ENCODE measurements around the gene ENAM. TPM values are rescaled to one million over a fixed set of nuclear protein-coding genes. Genes with fewer than 3 reads are reported as not detected.
A peak's percentile ranks its signal among the peaks of the same experiment; 100 is the strongest.
"Not testable (repeated sequence)": the region's sequence is repeated elsewhere in the genome, so short reads cannot be mapped to it uniquely, and the experiment has no call there.

ENAM gene
- total RNA-seq, 2 experiments from 2014 or later = not detected

DNA sequence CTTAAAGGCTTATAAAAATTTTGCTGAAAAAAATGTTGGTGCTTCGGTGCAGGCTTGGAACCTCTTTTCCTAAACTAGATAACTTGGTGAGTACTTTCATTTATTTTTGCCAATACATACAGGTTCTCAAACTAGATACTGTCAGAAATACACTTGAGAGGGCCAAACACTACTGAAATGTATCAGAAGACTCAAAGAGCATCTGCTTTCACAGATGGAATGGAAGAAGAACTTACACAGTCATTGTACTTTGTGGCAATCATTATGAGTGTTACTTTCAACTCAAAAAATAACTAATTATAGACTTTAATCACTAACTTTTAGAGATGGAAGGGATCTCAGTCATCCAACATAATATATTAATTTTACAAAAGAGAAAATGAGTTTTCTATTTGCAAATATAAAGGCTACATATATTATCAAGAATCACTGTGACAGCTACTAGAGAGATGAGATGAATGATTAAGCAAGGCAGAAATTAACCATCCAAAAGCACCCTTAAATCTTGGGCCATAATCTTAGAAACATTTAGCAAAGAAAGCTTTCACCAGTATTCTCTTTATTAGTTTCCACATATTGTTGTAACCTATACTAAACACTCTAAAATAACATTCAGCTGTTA, 1.0 kb downstream of the ENAM start:
- intact Hi-C loops (cut with DNase I, micrococcal nuclease) = no loop called here

DNA sequence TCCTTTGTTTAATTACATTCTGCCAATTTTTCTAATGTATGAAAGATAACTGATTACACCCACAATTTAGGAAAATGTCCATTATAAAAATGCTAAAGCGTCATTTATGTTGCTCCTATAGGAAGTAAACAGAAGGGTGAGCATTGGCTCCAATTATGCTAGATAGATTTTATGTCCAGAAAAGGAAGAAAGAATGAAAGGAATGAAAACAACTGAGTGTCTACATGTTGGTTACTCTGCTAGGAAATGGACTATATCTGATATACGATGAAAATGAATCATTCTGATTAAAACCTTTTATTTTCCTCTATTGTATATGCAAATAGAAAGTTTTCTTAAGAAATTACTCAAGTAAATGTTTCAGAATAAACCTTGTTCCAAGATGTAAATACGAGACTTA, 1.6 kb downstream of the ENAM start:
- H3K4me3 Mint-ChIP-seq = no peak overlapping the region
- ATAC-seq = no peak
- H3K9me3 Mint-ChIP-seq (ENCODE audit: low read depth) = no peaks in the 10 kb centered on the region
- peaks cover 2% of the 10 kb centered on the region for H3K27me3 Mint-ChIP-seq
- POLR2A ChIA-PET = no interaction called here
- no peaks in the 10 kb centered on the region for H3K36me3 Mint-ChIP-seq (ENCODE audit: low read depth)
- H3K4me1 Mint-ChIP-seq = peaks cover 8% of the 10 kb centered on the region
- intact Hi-C loops (cut with DNase I, micrococcal nuclease) = no loop called here
- H3K27ac Mint-ChIP-seq = no peak overlapping the region
- CTCF ChIA-PET = no interaction called here
- no peak for DNase-seq

More for the DNA sequence above, 1.0 kb downstream of the ENAM start:
- H3K9me3 Mint-ChIP-seq (ENCODE audit: low read depth) = no peaks in the 10 kb centered on the region
- ChIA-PET POLR2A (no interaction called here), CTCF (interaction anchor here (0.7 to 1.2 kb wide), 2 partner anchors 10 to 28 kb away, joined by 3 to 4 read pairs; no protein-coding TSS in a partner anchor)
- H3K27me3 Mint-ChIP-seq = peaks cover 2% of the 10 kb centered on the region
- H3K4me1 Mint-ChIP-seq = peaks cover 8% of the 10 kb centered on the region
- no peaks in the 10 kb centered on the region for H3K36me3 Mint-ChIP-seq (ENCODE audit: low read depth)
- ATAC-seq (peak; percentile 82), DNase-seq (no peak)
- H3K4me3 Mint-ChIP-seq = no peak overlapping the region
- H3K27ac Mint-ChIP-seq = no peak overlapping the region

DNA sequence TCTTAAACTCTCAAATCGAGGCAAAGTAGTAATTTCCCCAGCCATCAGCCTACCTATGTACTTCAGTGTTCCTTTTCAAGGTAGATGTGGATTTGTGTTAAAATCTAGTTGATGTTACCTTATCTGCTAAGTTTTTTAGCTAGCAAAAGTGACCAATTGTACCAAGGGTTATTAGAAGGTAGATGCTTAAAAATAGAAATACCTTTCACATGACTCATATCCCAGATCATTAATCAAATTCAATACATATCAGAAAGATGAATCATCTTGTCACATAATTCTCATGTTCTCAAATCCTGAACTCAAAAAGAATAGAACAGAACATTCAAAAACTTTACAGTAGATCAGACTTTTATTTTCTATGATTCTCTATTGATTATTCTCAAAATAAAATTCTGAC, 3.5 kb downstream of the ENAM start:
- ChIA-PET POLR2A (no interaction called here), CTCF (interaction anchor here (0.6 kb wide), 1 partner anchor 13 kb away, joined by 3 read pairs; no protein-coding TSS in a partner anchor)
- Mint-ChIP-seq H3K9me3 (ENCODE audit: low read depth) (no peaks in the 10 kb centered on the region), H3K27me3 (peaks cover 2% of the 10 kb centered on the region), H3K27ac (no peak overlapping the region), H3K4me1 (peaks cover 8% of the 10 kb centered on the region), H3K4me3 (no peak overlapping the region), H3K36me3 (ENCODE audit: low read depth) (no peaks in the 10 kb centered on the region)
- no peak for DNase-seq
- intact Hi-C loops (cut with DNase I, micrococcal nuclease) = no loop called here
- ATAC-seq = no peak

DNA sequence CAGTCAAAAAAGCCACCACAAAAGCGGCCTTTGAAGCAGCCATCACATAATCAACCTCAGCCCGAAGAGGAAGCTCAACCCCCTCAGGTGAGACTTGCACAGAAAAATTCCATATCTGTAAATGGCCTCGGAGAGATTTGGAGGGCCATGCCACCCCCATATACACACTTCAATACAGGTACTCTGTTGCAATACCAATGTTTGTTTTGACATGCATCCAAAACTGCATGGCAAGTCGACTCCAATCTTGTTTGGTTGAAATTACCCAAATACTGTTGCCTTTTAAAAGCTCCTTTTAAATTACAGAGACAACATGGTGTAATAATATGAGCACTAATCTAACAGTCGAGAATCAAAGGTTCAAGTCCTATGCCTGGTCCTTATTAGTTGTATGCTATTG, 5.9 kb downstream of the ENAM start:
- ChIA-PET CTCF (interaction anchor here (0.5 to 0.6 kb wide), 2 partner anchors 112 to 188 kb away, joined by 3 to 4 read pairs; no protein-coding TSS in a partner anchor), POLR2A (interaction anchor here (0.7 kb wide), 1 partner anchor 292 kb away, joined by 4 read pairs; no protein-coding TSS in a partner anchor)
- ATAC-seq (no peak), DNase-seq (no peak)
- intact Hi-C loops (cut with DNase I, micrococcal nuclease) = no loop called here
- no peaks in the 10 kb centered on the region for H3K36me3 Mint-ChIP-seq (ENCODE audit: low read depth)
- H3K9me3 Mint-ChIP-seq (ENCODE audit: low read depth) = no peaks in the 10 kb centered on the region
- H3K27me3 Mint-ChIP-seq = peaks cover 2% of the 10 kb centered on the region
- H3K4me3 Mint-ChIP-seq = no peak overlapping the region
- H3K27ac Mint-ChIP-seq = no peak overlapping the region
- H3K4me1 Mint-ChIP-seq = peaks cover 2% of the 10 kb centered on the region

DNA sequence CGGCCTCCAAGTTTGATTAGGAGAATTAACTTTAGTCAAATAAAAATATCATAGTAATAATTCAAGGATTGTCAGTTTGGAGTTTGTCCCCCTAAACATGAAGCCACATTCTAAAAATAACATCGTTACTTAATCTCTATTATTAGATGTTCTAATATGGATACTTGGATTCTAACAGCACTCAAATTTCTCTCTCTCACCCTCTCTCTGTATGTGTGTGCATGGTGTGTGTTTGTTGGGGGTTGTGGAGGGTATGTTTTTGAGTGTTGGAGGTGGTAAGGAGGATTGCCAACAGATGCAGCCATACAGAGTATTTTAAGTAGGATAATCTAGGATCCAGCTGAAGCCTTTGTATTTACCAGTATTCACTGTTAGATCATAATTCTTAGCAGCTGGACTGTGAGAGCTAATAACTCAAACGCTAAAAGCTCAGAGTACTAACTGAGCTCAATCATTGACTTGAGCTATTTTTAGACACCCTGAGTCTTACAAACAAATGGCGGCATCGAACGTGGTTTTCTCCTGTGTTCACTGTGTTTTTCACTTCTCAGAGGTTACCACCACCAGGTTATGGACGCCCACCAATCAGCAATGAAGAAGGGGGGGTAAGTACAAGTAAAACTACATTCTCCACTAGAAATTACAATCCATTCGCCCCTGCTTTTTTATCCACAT, 8.8 kb downstream of the ENAM start:
- Mint-ChIP-seq H3K36me3 (ENCODE audit: low read depth) (no peaks in the 10 kb centered on the region), H3K4me1 (peaks cover 13% of the 10 kb centered on the region), H3K27me3 (peaks cover 2% of the 10 kb centered on the region), H3K9me3 (ENCODE audit: low read depth) (no peaks in the 10 kb centered on the region), H3K4me3 (no peak overlapping the region), H3K27ac (no peak overlapping the region)
- DNase-seq (no peak), ATAC-seq (no peak)
- ChIA-PET CTCF (interaction anchor here (0.6 kb wide), 1 partner anchor 15 kb away, joined by 3 read pairs; no protein-coding TSS in a partner anchor), POLR2A (no interaction called here)
- intact Hi-C loops (cut with DNase I, micrococcal nuclease) = no loop called here

DNA sequence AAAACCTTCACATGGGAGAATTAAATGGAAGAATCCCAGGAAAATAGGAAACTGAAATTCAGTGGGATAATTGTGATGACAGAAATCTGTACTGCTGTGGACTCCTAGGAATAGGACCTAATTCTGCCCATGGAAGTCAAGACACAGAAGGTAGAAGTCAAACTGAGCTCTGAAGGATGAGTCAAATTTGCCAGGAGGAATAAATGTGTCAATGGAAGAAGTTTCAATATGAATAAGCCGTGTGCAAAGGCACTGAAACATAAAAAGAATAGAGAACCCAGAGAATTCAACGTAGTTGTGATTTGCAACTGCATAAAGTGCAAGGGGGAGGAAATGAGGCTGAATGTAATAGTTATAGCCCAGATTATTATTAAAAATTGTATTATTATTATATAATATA, 11.6 kb downstream of the ENAM start:
- intact Hi-C loops (cut with DNase I, micrococcal nuclease) = no loop called here
- Mint-ChIP-seq H3K36me3 (ENCODE audit: low read depth) (no peaks in the 10 kb centered on the region), H3K27me3 (no peaks in the 10 kb centered on the region), H3K27ac (peak overlapping the region; percentile 27), H3K4me3 (peak overlapping the region; percentile 20), H3K4me1 (peaks cover 13% of the 10 kb centered on the region), H3K9me3 (ENCODE audit: low read depth) (no peaks in the 10 kb centered on the region)
- ChIA-PET POLR2A (no interaction called here), CTCF (interaction anchor here (1.7 kb wide), 1 partner anchor 11 kb away, joined by 4 read pairs; the partner anchor contains the start of gene ENAM)
- DNase-seq = no peak
- ATAC-seq = peak; percentile 82

DNA sequence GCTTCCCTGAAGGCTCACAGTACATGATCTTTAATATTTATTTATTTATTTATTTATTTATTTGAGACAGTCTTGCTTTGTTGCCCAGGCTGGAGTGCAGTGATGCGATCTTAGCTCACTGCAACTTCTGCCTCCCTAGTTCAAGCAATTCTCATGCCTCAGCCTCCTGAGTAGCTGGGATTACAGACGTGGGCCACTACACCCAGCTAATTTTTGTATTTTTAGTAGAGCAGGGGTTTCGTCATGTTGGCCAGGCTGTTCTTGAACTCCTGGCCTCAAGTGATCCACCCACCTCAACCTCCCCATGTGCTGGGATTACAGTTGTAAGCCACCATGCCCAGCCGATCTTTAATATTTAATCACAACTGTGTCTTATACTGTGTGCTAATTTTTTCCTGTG, 22.2 kb downstream of the ENAM start:
- H3K9me3 Mint-ChIP-seq (ENCODE audit: low read depth); POLR2A ChIA-PET; H3K4me1 Mint-ChIP-seq; ATAC-seq; H3K4me3 Mint-ChIP-seq; H3K27me3 Mint-ChIP-seq; H3K27ac Mint-ChIP-seq; DNase-seq; H3K36me3 Mint-ChIP-seq (ENCODE audit: low read depth): not testable (repeated sequence)
- intact Hi-C loops (cut with DNase I, micrococcal nuclease) = loop anchor here in 1 of 2 experiments (5.0 to 10.0 kb wide), 2 partner anchors 534 to 1652 kb away; no protein-coding TSS in a partner anchor
- CTCF ChIA-PET = interaction anchor here (0.8 kb wide), 1 partner anchor 344 kb away, joined by 3 read pairs; no protein-coding TSS in a partner anchor

DNA sequence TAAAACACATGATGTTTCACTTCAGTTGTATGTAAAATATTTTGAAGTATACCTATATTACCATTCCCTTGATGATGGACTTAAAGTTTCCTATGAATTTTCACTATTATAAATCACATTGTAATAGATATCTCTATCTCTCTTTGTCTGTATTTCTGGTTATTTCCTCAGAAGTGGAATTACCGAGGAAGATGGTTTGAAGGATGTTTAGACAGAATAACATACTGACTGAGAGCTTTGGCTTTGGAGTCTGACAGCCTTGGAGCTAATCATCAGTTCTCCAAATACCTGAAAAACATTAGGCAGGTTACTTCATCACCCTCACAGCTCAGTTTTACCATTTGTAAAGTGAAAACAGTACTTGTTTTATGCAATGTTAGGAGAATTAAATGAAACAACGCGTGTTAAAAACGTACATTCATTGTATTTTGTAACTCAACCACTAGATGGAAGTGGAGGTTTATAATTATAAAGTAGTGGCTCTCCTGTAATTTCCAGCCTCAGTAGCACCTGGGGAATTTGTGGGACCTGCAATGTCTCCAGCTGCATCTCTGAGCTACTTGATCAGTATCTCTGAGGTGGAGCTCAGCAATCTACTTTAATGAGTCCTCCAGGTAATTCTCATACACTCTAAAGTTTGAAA, 23.4 kb downstream of the ENAM start:
- POLR2A ChIA-PET = interaction anchor here (0.8 kb wide), 1 partner anchor 84 kb away, joined by 3 read pairs; no protein-coding TSS in a partner anchor
- Mint-ChIP-seq H3K4me3 (no peak overlapping the region), H3K27me3 (peaks cover 3% of the 10 kb centered on the region), H3K36me3 (ENCODE audit: low read depth) (no peaks in the 10 kb centered on the region), H3K9me3 (ENCODE audit: low read depth) (no peaks in the 10 kb centered on the region), H3K4me1 (no peaks in the 10 kb centered on the region), H3K27ac (no peak overlapping the region)
- DNase-seq = no peak
- intact Hi-C loops (cut with DNase I, micrococcal nuclease) = loop anchor here in 1 of 2 experiments (1.0 to 10.0 kb wide), 5 partner anchors 37 to 1650 kb away; partner anchors contain the start of gene UTP3
- CTCF ChIA-PET = interaction anchor here (0.5 to 1.4 kb wide), 10 partner anchors 10 to 1218 kb away, joined by 3 to 6 read pairs (median 4); no protein-coding TSS in a partner anchor
- ATAC-seq = peak; percentile 39

DNA sequence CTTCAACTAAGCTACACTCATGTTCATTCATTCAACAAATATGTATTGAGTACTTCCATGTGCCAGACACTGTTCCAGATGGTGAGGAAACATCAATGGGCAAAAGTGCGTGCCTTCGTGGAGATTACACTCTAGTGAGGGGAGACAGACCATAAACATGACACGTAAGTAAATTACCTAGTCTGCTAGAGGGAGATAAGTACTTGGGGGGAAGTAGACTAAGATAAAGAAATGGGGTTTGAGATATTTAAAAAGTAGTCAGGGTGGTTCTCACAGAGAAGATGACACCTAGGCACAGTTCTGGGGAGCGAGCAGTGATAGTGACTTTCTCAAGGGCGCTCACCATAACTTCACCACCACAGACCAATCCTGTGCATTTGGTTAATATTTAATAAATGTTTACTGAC, 26.1 kb downstream of the ENAM start:
- H3K4me1 Mint-ChIP-seq = no peaks in the 10 kb centered on the region
- CTCF ChIA-PET = no interaction called here
- POLR2A ChIA-PET = no interaction called here
- no peak overlapping the region for H3K27ac Mint-ChIP-seq
- ATAC-seq = no peak
- H3K27me3 Mint-ChIP-seq = peaks cover 3% of the 10 kb centered on the region
- DNase-seq = no peak
- intact Hi-C loops (cut with DNase I, micrococcal nuclease) = loop anchor here in 1 of 2 experiments (5.0 to 10.0 kb wide), 2 partner anchors 530 to 1648 kb away; no protein-coding TSS in a partner anchor
- H3K4me3 Mint-ChIP-seq = no peak overlapping the region
- H3K9me3 Mint-ChIP-seq (ENCODE audit: low read depth) = no peaks in the 10 kb centered on the region
- no peaks in the 10 kb centered on the region for H3K36me3 Mint-ChIP-seq (ENCODE audit: low read depth)

DNA sequence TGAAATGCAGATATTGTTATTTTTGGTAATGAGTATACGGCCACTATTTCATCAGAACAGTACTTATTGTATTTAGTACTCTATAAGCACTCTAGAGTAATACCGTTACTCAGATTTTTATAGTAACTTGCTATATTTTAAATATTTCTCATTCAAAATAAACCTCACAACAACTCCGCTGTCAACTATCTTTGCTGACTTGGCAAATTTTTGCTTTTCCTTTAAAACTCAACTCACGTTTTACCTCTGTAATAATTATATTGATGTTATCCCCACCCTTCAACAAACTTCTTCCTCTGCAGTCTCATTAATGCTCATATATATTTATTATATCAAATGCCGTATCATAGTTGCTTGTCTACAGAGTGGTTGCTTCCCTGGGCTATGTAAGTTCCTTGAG, 28.8 kb downstream of the ENAM start:
- Mint-ChIP-seq H3K4me3 (no peak overlapping the region), H3K27ac (no peak overlapping the region), H3K9me3 (ENCODE audit: low read depth) (no peaks in the 10 kb centered on the region), H3K4me1 (peaks cover 8% of the 10 kb centered on the region), H3K36me3 (ENCODE audit: low read depth) (no peaks in the 10 kb centered on the region), H3K27me3 (no peaks in the 10 kb centered on the region)
- intact Hi-C loops (cut with DNase I, micrococcal nuclease) = loop anchor here in 1 of 2 experiments (10.0 kb wide), 1 partner anchor 527 kb away; no protein-coding TSS in a partner anchor
- ATAC-seq = no peak
- ChIA-PET CTCF (interaction anchor here (1.0 to 1.3 kb wide), 5 partner anchors 10 to 314 kb away, joined by 3 read pairs; partner anchors contain the start of gene MOB1B), POLR2A (no interaction called here)
- no peak for DNase-seq

DNA sequence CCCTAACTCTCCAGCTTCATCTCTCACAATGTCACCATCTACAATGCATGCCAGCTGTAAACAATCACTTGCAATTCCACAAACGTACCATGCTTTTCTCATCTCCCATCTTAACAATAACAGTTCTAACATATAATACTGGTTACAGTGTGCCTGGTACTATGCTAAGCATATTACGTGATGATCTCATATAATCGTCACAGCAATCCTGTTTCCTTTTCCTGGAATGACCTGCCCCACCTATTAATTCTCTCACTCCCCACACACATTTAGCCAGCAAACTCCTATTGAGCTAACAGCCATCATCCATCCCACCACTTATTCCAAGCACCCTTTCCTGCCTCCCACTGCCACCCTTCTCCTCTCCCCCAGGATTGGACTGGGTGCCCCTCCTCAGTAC, 29.9 kb downstream of the ENAM start:
- CTCF ChIA-PET = no interaction called here

More for the DNA sequence above, 29.9 kb downstream of the ENAM start:
- H3K9me3 Mint-ChIP-seq (ENCODE audit: low read depth) = no peaks in the 10 kb centered on the region
- ATAC-seq (no peak), DNase-seq (no peak)
- H3K4me3 Mint-ChIP-seq = no peak overlapping the region
- intact Hi-C loops (cut with DNase I, micrococcal nuclease) = loop anchor here in 1 of 2 experiments (10.0 kb wide), 1 partner anchor 526 kb away; no protein-coding TSS in a partner anchor
- no peak overlapping the region for H3K27ac Mint-ChIP-seq
- no peaks in the 10 kb centered on the region for H3K27me3 Mint-ChIP-seq
- H3K4me1 Mint-ChIP-seq = peaks cover 8% of the 10 kb centered on the region
- POLR2A ChIA-PET = no interaction called here
- no peaks in the 10 kb centered on the region for H3K36me3 Mint-ChIP-seq (ENCODE audit: low read depth)

All from activated CD4-positive, alpha-beta T cell treated with anti-CD3 and anti-CD28 coated beads for 36 hours (primary cell).